ENCODE results near the gene SHROOM4.

The SHROOM4 gene

GRCh38 chrX:50776248-50776647, 37.7 kb downstream of the SHROOM4 start:
- DNase-seq: no peak

- no peak for DNase-seq
Measured at GRCh38 chrX:50771382-50771781, 42.6 kb downstream of the SHROOM4 start.

- no peak for DNase-seq
Measured at GRCh38 chrX:50770702-50771101, 43.3 kb downstream of the SHROOM4 start.

GRCh38 chrX:50769389-50770063, 44.5 kb downstream of the SHROOM4 start:
- no peak for DNase-seq

GRCh38 chrX:50768801-50769200, 45.2 kb downstream of the SHROOM4 start:
- no peak for DNase-seq

GRCh38 chrX:50765986-50766385, 48.0 kb downstream of the SHROOM4 start:
- no peak for DNase-seq

GRCh38 chrX:50762578-50762977, 51.4 kb downstream of the SHROOM4 start:
- DNase-seq: no peak

GRCh38 chrX:50756276-50756675, 57.7 kb downstream of the SHROOM4 start:
- DNase-seq: no peak

GRCh38 chrX:50751091-50751490, 62.9 kb downstream of the SHROOM4 start:
- no peak for DNase-seq

GRCh38 chrX:50747471-50747900, 66.5 kb downstream of the SHROOM4 start:
- DNase-seq: peak in 1 of 2 donors; percentile 3

- no peak for DNase-seq
Measured at GRCh38 chrX:50736656-50737055, 77.3 kb downstream of the SHROOM4 start.

GRCh38 chrX:50726296-50726695, 87.7 kb downstream of the SHROOM4 start:
- DNase-seq: no peak

- DNase-seq: no peak
Measured at GRCh38 chrX:50725310-50725709, 88.7 kb downstream of the SHROOM4 start.

- no peak for DNase-seq
Measured at GRCh38 chrX:50723006-50723405, 91.0 kb downstream of the SHROOM4 start.

- no peak for DNase-seq
Measured at GRCh38 chrX:50721764-50722521, 92.1 kb downstream of the SHROOM4 start.

- DNase-seq: no peak
Measured at GRCh38 chrX:50719614-50720013, 94.4 kb downstream of the SHROOM4 start.

GRCh38 chrX:50718776-50719175, 95.2 kb downstream of the SHROOM4 start:
- DNase-seq: no peak

GRCh38 chrX:50716706-50717105, 97.3 kb downstream of the SHROOM4 start:
- DNase-seq: no peak

GRCh38 chrX:50712777-50713176, 101.2 kb downstream of the SHROOM4 start:
- no peak for DNase-seq

- DNase-seq: no peak
Measured at GRCh38 chrX:50711907-50712306, 102.1 kb downstream of the SHROOM4 start.

GRCh38 chrX:50707955-50708699, 105.9 kb downstream of the SHROOM4 start:
- DNase-seq: no peak

GRCh38 chrX:50707405-50707804, 106.6 kb downstream of the SHROOM4 start:
- no peak for DNase-seq

- no peak for DNase-seq
Measured at GRCh38 chrX:50705042-50705441, 109.0 kb downstream of the SHROOM4 start.

GRCh38 chrX:50704360-50704759, 109.6 kb downstream of the SHROOM4 start:
- DNase-seq: no peak

Data from stimulated activated CD4-positive, alpha-beta T cell treated with anti-CD3 and anti-CD28 coated beads, Interleukin-2, amount 100 ng/mL, for 24 hours (primary cell).